Right atrium auricular region (tissue), 2 donors: ENCODE results near the gene RAI14. TPM values are rescaled to one million over a fixed set of nuclear protein-coding genes. Genes with fewer than 3 reads are reported as not detected.

ENCODE experiments used
- DNase-seq: peaks from one replicate; pipeline ENCODE4 v3.0.0-alpha.2; 2019; ENCODE audit warnings: low spot score
- H3K27ac ChIP-seq, 2 donors: fragments of 200-600 bp; sonication (generic); 1 replicate in 1 of 2; 2 replicates in 1 of 2; pipeline ENCODE4 v1.5.1; 2016 to 2019
- H3K27me3 ChIP-seq, 2 donors: fragments of 200-600 bp; sonication (generic); one replicate each; pipeline versions ENCODE4 v1.5.1 to v1.6.0; 2017 to 2019
- H3K36me3 ChIP-seq: fragments of 200-600 bp; sonication (generic); one replicate; pipeline ENCODE4 v1.5.1; 2016
- H3K4me1 ChIP-seq, 2 donors: fragments of 200-600 bp; sonication (generic); one replicate each; pipeline versions ENCODE4 v1.5.1 to v1.6.0; 2017 to 2019
- H3K4me3 ChIP-seq, 2 donors: fragments of 200-600 bp; sonication (generic); 1 replicate in 1 of 2; 2 replicates in 1 of 2; pipeline ENCODE4 v1.5.1; 2017 to 2019; ENCODE audit warnings: mild to moderate bottlenecking in 1 of 2, moderate library complexity in 1 of 2
- H3K9me3 ChIP-seq, 2 donors: fragments of 200-600 bp; sonication (generic); one replicate each; pipeline ENCODE4 v1.5.1; 2019
- CTCF ChIP-seq, 2 donors: fragments of 200-600 bp; sonication (generic); IDR thresholded peaks; one replicate each; pipeline ENCODE4 v1.5.1; 2019; ENCODE audit warnings: antibody characterized with exemption in 2 of 2
- total RNA-seq, 2 donors: library from RNA; depleted of rRNA; stranded (reverse); fragments of >200 nt; gene quantifications; one replicate each; pipeline ENCODE4 v1.1.0, GENCODE V29; 2016

RAI14 gene
- total RNA-seq, 2 donors from 2014 or later, result 14.0 to 21.3 TPM

GRCh38 chr5:34706084-34706483, 50.0 kb downstream of the RAI14 start:
- no peaks in the 10 kb centered on the region for H3K36me3 ChIP-seq
- TF ChIP-seq CTCF (IDR thresholded peaks at IDR 0.05), result no peak
- no peak for DNase-seq
- H3K4me1 ChIP-seq, result no peaks in the 10 kb centered on the region
- H3K27ac ChIP-seq, result no peak overlapping the region
- H3K4me3 ChIP-seq, result no peak overlapping the region
- H3K27me3 ChIP-seq, result no peaks in the 10 kb centered on the region
- H3K9me3 ChIP-seq, result no peaks in the 10 kb centered on the region

- H3K9me3 ChIP-seq, result no peaks in the 10 kb centered on the region
- no peaks in the 10 kb centered on the region for H3K36me3 ChIP-seq
- no peak for TF ChIP-seq CTCF (IDR thresholded peaks at IDR 0.05)
- H3K4me3 ChIP-seq, result no peak overlapping the region
- no peak overlapping the region for H3K27ac ChIP-seq
- no peaks in the 10 kb centered on the region for H3K4me1 ChIP-seq
- no peaks in the 10 kb centered on the region for H3K27me3 ChIP-seq
- no peak for DNase-seq
These were observed 51.5 kb downstream of the RAI14 start for GRCh38 chr5:34707451-34708107.

- H3K27ac ChIP-seq, result no peak overlapping the region
- DNase-seq, result no peak
- no peaks in the 10 kb centered on the region for H3K4me1 ChIP-seq
- no peaks in the 10 kb centered on the region for H3K36me3 ChIP-seq
- no peaks in the 10 kb centered on the region for H3K9me3 ChIP-seq
- no peak for TF ChIP-seq CTCF (IDR thresholded peaks at IDR 0.05)
- no peak overlapping the region for H3K4me3 ChIP-seq
- H3K27me3 ChIP-seq, result no peaks in the 10 kb centered on the region
These were observed 52.6 kb downstream of the RAI14 start for GRCh38 chr5:34708777-34709176.

GRCh38 chr5:34709861-34710673, 53.9 kb downstream of the RAI14 start:
- TF ChIP-seq CTCF (IDR thresholded peaks at IDR 0.05), result no peak
- H3K4me3 ChIP-seq, result no peak overlapping the region

GRCh38 chr5:34712565-34712964, 56.4 kb downstream of the RAI14 start:
- TF ChIP-seq CTCF (IDR thresholded peaks at IDR 0.05), result no peak
- Histone ChIP-seq H3K4me3 (no peak overlapping the region), H3K36me3 (no peaks in the 10 kb centered on the region), H3K9me3 (no peaks in the 10 kb centered on the region), H3K4me1 (no peaks in the 10 kb centered on the region), H3K27ac (no peak overlapping the region), H3K27me3 (no peaks in the 10 kb centered on the region)
- DNase-seq, result no peak

More at GRCh38 chr5:34709861-34710673, 53.9 kb downstream of the RAI14 start:
- Histone ChIP-seq H3K4me1 (no peaks in the 10 kb centered on the region), H3K27me3 (no peaks in the 10 kb centered on the region), H3K9me3 (no peaks in the 10 kb centered on the region), H3K36me3 (no peaks in the 10 kb centered on the region), H3K27ac (no peak overlapping the region)
- no peak for DNase-seq
